OCI-M1 (cell line): ENCODE measurements around the gene KMT2E.
A peak's percentile ranks its signal among the peaks of the same experiment; 100 is the strongest.

ENCODE experiments used
- DNase-seq: peaks from one replicate; lab custom pipeline; 2025; lab: John Stamatoyannopoulos, UW

The KMT2E gene

DNA sequence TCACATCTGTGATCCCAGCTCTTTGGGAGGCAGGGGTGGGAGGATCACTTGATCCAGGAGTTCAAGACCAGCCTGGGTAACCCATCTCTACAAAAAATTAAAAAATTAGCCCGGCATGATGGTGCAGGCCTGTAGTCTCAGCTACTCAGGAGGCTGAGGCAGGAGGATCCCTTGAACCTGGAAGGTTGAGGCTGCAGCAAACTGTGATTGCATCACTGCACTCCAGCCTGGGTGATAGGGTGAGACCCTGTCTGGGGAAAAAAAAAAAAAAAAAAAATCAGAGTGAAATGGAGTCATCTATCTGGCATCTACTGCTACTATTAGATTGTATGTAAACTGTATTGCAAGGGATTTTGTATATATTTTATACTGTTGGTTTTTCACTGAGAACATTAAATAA, 59.1 kb downstream of the KMT2E start:
- no peak for DNase-seq

DNA sequence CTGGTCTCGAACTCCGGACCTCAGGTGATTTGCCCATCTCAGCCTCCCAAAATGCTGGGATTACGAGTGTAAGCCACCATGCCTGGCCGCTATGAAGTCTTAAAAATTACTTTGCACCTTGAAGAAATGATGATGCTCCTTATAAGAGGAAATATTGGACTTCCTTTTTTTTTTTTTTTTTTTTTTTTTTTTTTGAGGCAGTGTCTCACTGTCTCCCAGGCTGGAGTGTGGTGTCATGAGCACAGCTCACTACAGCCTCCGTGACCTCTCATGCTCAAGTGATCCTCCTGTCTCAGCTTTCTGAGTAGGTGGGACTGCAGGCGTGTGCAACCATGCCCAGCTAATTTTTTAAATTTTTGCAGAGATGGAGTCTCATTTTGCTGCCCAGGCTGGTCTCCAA, 65.3 kb downstream of the KMT2E start:
- DNase-seq, result no peak

DNA sequence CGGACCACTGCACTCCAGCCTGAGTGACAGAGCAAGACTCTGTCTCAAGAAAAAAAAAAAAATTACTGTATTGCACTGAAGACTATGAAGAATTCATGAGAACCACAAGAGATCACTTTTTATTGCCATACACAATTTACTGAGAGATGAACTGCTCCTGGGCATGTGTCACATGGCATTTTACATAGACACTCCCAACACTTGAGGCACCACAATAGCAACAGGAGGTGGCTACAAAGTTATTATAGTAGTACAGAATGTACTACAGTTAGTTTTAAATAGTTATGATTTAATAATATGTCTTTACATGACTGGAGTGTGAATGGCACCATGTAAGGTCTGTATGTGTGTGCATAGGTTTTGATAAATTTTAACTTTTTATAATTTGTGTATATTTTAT, 70.6 kb downstream of the KMT2E start:
- no peak for DNase-seq

DNA sequence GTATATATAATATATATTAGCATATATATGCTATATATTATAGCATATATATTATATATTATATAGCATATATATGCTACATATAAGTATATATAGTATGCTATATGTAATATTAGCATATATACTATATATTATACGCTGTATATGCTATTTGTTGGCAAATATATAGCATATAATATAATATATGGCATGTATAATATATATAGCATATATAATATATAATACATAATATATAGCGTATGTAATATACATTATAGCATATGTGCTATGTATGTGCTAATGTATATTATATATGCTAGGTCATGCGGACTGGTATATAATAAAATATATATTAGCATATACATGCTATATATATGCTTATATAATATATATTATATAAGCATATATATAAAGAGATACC, 72.8 kb downstream of the KMT2E start:
- no peak for DNase-seq

DNA sequence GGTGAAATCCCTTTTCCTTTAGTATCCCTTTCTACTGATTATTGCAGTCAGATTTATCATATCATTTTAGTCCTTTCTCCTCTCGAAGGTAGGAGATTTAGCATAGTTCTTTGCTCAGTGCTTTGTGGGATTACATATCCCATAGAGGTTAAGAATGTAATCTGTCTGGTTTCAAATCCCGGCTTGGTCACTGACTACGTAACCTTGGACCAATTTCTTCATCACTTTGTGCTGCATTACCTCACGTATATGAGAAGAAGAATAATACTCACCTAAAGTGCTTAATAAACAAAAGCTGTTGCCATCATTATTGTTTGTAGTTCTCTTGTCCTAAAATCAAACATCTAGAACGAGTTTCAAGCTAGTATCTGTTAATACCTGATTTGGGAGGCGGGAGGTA, 74.0 kb downstream of the KMT2E start:
- DNase-seq, result no peak

DNA sequence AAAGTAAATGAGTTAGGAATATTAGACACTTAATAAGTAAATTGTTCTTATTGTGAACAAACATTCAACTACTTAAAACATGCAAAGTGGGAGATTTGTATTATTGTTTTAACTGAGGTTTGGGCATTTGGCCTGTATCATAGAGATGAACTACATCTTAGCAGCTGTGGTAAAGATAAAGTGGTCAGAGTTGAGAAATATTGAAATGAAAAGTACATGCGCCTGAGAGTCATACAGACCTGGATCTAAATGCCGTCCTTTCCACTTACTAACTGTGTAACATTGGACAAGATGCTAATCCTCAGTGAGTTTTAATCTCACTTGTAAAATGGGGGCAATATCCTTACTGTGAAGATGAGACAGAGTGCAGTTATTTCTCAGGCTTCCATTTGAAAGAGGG, 74.5 kb downstream of the KMT2E start:
- no peak for DNase-seq

DNA sequence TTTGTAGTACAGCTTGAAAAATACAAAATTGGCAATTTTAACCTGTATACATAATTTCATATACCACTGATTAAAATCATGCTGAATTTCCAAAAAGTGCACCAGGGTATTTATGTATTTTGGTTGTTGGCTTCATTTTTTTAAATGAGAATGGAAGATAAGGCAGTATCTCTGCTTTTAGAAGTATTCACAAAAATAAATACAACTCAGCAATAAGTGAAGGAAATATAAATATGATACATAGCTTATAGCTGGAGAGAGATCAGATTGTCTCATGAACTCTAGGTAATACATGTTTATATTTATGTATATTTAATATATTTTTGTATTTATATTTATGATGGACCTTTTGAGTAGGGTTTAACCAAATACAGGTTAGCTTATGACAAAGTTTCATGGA, 81.0 kb downstream of the KMT2E start:
- no peak for DNase-seq

DNA sequence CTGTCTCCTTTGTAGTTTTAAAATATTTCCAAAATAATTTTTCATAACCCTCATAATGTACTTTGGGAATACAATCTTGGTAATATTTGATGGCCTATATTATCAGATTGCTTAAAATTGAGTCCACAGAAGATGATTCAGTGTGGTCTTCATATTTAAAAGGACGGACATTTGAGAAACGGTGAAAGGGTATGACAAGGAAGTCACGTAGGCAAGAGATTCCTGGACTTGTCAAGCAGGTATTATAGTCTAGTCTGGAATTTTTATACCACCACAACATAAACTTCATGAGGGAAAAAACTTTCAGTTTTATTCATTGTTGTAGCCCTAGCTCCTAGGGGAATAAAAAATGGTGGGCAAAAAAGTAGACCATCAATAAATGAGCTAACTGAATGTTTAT, 82.3 kb downstream of the KMT2E start:
- DNase-seq, result no peak

DNA sequence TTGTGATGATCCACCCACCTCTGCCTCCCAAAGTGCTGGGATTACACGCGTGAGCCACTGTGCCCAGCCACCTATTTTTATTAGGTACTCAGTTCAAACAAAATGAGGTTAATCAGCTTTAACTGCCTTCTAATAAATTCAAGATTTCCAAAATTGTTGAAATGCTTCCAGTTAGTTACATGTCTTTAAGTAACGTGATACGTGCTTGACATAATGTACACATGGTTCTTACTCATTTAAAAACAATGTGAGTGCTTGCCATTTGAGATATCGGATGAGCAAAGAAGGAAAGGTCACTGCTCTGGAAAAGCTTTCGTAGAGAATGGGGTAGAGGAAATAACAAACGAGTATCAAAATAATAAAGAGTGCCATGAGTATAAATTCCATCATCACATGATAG, 83.6 kb downstream of the KMT2E start:
- no peak for DNase-seq

DNA sequence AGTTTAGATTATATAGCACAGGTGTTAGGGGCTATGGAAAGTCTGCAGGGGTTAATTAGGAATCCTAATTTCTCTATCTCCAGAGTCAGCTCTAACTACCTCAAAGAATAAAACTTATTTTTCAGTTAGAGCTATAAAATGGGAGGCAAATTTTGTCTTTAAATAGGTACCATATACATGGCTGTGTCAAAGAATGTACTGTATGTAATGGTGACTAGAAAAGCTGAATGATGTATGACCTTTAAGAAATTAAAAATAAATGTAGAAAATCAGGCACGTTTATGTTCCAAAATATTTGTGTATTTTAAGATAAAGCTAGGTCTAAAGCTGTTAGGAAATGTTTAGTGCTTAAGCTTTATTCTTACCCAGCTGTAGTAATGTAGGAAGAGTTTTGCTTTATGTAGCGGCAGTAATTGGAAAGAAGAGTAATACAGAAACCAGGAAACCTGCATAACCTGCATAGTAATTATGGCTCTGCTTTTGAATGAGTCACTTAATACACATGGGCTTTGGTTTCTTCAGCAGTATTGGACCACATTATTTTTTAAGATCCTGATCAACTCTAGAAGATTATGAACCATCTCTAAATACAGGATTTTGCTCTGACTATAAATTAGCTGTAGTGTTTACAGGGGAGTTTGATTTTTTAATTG, 85.0 kb downstream of the KMT2E start:
- no peak for DNase-seq

DNA sequence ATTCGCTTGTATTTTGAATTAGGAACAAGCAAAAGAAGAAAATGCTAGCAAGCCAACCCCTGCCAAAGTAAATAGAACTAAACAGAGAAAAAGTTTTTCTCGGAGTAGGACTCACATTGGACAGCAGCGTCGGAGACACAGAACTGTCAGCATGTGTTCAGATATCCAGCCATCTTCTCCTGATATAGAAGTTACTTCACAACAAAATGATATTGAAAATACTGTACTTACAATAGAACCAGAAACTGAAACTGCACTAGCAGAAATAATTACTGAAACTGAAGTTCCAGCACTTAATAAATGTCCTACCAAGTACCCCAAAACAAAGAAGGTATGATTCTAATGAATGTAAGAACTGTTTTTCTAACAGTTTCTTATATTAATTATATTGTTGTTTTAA, 87.9 kb downstream of the KMT2E start:
- no peak for DNase-seq

DNA sequence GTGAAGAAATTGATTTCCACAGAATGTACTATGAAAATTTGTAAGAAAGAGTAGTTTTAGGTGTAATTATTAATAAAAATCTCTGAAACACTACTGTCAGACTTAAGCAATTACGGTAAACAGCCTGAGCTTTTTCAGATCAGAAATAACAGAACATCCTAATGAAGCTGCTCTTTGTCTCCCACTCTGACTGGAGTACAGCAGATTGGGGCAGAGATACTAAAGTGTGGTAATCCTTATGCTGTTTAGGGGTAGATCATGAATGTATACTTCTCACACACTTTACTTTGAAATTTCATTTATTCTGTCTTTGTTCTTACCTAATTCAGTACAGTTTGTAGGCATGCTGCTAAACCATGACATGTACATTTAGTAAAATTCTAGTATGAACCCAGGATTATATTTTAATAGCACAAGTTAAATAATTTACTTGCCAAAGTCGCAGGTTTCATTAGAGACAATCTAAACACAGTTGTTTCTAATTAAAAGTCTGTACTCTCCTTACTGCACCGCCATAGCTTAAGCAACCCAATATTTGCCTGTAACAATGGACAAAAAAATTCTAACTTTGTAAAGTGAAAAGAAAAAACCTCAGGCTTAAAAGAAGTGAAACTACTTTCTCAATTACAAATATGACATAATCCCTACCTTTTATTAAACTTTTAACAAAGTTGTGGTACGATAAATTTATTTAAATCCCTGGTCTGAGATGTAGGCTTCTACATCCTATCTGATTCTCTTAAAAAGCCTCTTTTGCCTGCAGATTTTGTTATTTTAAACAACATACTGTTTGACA, 88.8 kb downstream of the KMT2E start:
- no peak for DNase-seq

DNA sequence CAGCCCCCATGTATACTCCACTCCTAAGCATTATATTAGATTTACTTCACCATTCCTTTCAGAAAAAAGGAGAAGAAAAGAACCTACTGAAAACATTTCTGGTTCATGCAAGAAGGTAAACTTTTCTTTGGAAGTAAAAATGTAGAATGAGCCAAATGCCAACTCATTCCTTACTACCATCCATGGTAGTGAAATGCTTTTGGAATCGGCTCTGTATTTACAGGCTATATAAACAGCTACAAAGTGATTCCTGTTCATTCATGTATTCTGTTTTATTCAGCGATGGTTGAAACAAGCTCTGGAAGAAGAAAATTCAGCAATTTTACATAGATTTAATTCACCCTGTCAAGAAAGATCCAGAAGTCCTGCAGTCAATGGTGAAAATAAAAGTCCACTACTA, 91.6 kb downstream of the KMT2E start:
- no peak for DNase-seq

DNA sequence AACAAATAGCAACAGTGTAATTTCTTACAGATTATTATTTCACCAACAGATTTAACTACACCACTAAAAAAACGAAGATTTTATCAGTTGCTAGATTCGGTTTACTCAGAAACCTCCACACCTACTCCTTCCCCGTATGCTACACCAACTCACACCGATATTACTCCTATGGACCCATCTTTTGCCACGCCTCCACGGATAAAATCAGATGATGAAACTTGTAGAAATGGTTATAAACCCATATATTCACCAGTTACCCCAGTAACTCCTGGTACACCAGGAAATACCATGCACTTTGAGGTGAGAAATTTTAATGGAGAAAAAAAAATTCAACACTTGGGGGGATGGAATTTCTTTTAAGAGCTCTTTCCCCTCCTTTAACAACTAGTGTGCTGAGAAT, 92.5 kb downstream of the KMT2E start:
- peak; percentile 25 for DNase-seq

DNA sequence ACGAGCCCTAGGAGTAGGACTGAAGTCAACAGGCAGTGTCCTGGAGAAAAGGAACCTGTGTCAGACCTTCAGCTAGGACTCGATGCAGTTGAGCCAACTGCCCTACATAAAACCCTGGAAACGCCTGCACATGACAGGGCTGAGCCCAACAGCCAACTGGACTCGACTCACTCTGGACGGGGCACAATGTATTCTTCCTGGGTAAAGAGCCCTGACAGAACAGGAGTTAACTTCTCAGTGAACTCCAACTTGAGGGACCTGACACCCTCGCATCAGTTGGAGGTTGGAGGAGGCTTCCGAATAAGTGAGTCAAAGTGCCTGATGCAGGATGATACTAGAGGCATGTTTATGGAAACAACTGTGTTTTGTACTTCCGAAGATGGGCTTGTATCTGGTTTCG, 93.5 kb downstream of the KMT2E start:
- DNase-seq, result no peak

DNA sequence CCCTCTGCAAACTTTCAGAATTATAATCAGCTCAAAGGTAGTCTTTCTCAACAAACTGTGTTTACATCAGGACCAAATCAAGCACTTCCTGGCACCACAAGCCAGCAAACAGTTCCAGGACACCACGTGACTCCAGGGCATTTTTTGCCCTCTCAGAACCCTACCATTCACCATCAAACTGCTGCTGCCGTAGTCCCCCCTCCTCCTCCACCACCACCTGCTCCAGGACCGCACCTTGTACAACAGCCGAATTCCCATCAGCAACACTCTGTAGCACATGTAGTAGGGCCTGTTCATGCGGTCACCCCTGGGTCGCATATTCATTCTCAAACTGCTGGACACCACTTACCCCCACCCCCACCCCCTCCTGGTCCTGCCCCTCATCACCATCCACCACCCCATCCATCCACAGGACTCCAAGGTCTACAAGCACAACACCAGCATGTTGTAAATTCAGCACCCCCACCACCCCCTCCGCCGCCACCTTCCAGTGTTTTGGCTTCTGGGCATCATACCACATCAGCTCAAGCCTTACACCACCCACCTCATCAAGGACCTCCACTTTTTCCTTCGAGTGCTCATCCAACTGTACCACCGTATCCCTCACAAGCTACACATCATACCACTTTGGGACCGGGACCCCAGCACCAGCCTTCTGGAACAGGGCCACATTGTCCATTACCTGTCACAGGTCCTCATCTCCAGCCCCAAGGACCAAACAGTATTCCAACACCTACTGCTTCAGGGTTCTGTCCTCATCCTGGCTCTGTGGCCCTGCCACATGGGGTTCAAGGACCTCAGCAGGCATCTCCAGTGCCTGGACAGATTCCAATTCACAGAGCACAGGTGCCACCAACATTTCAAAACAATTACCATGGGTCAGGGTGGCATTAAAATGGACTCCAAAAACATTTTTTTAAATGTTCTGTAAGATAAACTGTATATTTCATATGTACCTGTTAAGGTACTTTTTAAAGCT, 98.7 kb downstream of the KMT2E start:
- DNase-seq, result no peak

DNA sequence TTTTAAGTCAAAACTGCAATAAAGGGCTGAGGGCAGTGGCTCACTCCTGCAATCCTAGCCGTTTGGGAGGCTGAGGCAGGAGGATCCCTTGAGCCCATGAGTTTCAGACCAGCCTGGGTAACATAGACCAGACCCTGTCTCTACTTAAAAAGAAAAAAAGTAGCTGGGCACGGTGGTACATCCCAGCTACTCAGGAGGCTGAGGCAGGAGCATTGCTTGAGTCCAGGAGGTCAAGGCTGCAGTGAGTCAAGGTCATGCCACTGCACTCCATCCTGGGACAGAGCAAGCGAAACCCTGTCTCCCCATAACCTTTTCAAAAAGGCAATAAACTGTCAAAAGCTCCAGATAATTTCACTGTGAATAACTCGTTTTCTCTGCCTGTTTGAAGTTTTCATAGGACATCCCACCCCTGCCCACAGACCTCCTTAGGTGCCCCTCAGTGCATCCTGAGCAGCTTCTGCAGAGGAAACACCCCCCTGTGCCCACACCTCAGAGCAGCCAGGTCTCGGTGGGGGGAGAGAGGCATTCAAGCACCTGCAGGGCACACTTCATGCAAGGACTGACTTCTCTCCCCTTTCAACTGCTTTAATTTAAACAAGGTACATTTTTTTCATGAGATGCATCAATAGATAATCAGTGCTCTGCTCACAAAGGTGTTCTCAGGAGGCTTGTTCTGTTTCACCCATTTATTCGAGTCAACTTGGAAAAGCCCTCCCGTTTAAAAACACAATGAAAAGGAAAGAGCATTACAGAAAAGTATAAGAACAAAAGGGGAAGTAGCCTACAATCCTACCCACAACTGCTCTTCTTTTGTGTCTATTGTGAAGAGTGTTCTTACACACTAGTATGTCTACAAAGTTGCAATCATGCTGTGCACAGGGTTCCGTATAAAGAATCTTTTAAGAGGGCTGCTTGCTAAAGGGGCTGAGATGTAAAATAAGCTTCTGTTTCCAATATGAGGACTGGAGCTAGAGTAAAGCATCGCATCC, 104.9 kb downstream of the KMT2E start:
- peak; percentile 11 for DNase-seq

DNA sequence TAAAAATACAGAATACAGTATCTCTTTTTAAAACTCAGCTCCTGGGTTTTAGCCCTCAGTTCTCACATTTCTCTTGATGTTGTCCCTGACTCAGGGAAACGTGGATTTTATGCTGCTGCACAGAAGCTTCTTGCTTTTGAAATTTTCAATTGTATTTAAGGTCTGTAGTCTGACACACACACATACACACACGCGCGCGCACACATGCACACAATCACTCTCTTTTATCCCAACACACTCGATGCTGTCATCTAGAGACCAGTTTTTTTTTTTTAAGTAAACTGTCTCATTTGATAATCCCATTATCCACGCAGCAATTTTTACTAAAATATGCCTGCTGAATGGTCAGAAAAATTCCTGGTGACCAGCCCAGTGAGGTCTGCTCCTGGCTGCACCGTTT, 108.6 kb downstream of the KMT2E start:
- DNase-seq, result no peak

DNA sequence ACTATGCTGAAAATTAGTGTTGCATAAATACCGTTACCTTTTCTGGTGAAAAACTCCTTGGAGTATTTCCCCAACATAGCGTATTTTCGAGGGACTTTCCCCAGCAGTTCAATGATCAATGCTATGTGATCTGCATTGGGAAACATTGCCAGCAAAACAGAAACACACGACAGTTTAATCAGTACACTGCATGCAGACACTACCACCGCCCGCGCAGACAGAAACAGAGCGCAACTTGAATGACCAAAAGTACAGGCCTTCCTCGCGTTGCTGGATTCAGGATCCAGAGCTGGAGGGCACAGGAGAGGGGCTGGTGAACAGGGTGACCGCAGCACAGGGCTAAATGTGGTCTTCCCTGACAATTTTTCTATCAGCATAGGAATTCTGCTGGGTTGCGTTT, 111.7 kb downstream of the KMT2E start:
- DNase-seq, result no peak

DNA sequence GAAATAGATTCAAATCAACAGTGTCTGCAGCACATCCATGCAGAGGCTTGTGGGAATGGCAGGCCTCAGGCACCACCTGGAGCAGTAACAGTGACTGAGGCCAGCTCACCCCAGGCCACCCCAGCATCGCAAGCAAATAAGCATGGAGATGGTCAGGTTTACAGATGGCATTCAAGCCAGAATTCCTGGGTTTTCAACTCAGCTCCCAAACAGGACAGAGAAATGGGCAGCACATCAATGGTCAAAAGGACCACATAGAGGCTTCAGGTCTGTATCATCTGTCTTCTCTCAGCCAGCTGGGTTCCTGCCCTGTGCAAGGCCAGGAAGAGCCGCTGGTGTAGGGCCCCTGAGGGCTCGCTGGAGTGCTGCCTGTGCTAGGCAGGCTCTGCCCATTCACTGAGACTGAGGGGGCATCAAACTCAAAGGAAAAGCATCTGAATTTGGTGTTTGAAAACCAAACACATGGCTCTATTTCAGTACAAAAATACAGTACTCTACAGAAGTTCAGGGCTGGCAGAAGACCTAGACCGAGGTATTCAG, 112.5 kb downstream of the KMT2E start:
- no peak for DNase-seq

DNA sequence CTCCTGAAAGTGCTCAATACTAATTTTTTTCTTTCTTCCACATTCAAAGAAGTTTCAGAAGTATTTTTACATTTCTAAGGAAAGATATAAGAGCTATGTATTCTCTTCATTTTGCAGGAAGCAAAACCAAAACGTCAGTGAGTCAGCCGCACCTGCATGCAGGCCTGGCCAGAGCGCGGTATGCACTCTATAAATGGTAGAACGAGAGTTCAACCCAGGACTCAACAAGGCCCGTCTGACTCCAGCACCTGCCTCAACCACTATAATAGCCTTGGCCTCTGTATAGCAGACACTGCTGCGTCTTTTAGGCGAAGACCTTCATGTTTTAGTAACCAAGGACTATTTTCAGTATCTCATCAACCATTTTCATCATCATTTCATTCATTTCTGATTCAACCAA, 113.2 kb downstream of the KMT2E start:
- no peak for DNase-seq
